ENCODE results near the gene HMGXB3.

HMGXB3 gene

DNA sequence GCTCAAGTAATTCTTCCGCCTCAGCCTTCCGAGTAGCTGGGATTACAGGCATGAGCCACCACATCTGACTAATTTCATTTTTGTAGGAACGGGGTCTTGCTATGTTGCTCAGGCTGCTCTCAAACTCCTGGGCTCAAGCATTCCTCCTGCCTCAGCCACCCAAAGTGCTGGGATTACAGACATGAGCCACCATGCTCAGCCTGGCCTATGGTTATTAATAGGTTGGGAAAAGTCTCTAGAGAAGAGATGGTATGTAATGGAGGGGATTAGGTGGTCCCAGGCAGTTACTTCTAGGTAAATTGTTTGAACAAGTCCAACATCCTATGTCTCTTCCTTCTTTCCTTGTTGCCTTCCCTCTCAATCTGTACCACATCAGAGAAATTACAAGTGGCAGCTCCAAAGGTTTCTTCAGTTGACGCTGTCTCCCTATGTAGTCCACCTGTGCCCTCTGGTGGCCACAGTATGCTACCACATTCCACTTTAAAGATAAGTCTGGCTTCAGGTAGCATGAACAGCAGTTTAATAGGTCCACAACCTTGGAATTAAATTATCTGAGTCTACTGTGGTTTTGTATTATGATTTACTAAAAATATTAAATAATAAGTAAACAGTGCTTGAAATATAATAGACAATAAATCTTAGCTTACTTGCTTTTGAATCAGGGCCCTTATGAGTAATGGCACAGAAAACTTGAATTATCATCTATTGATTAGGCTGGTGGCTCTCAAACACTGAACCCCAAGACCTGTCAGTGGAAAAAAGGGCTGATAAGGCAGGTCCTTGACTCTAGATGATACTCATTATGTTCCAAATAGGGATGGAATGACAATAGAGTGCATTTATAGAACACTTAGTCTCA lies 9.8 kb upstream of the HMGXB3 start:
- peak; percentile 64 for DNase-seq

GRCh38 chr5:149993471-149993870 lies 7.1 kb upstream of the HMGXB3 start:
- no peak for DNase-seq

DNA sequence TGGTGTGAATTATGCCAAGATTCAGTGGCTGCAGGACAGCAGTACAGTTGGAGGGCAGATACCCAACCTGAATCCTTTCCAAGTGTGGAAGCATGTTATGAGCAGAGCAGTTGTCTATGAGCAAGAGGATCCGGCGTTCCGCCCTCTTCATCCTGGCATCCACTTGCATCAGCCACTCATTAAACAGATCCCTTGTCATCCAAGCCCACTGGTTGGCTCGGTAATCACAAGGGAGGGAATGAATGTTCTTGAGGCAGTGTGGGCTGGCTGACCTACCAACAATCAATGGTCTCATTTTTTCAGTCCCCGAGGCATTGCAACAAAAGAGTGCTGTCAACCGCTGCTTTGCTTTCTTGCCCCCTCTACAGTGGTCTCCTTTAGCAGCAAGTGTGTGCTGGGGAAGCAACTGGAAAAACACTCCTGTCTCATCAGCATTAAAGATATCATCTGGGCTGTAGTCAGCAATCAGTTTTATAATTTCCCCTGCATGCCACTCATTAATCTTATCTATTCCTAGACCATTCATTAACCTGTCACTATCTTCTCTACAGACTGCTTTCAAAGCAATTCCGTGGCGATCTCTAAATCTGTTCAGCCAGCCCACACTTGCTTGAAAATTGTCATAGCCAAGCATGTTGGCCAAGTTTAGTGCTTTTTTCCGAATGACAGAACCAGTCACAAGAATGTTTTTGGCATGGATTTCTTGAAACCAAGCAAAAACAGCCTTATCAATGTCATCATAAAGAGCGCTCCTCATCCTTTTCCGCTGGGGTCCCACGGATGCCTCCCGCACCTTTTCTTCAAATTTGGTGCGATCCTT lies 4.9 kb upstream of the HMGXB3 start:
- no peak for DNase-seq

- DNase-seq: no peak
These were observed 4.2 kb upstream of the HMGXB3 start for GRCh38 chr5:149996205-149996890.

DNA sequence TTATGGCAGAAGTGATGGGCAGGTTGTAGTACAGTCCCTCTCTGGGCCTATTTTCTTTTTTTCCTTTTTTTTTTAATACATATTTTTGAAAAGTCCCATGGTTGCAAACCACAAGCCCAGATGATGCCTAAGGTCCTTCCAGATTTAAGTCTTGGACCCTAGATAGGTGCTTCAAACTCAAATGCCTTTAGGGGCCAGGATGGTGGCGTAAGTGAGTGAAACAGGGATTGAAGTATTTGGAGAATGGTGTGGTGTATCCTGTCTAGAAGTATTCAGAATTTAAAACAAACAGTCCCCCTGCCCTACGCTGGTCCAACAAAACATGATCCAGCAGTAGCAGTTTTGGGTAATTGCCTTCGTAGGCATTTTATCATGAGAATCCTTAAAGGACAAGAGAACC lies 2.3 kb upstream of the HMGXB3 start:
- no peak for DNase-seq

GRCh38 chr5:149999359-149999758 lies 1.2 kb upstream of the HMGXB3 start:
- DNase-seq: no peak

GRCh38 chr5:149999866-150000255 lies 678 bp upstream of the HMGXB3 start:
- DNase-seq: no peak

DNA sequence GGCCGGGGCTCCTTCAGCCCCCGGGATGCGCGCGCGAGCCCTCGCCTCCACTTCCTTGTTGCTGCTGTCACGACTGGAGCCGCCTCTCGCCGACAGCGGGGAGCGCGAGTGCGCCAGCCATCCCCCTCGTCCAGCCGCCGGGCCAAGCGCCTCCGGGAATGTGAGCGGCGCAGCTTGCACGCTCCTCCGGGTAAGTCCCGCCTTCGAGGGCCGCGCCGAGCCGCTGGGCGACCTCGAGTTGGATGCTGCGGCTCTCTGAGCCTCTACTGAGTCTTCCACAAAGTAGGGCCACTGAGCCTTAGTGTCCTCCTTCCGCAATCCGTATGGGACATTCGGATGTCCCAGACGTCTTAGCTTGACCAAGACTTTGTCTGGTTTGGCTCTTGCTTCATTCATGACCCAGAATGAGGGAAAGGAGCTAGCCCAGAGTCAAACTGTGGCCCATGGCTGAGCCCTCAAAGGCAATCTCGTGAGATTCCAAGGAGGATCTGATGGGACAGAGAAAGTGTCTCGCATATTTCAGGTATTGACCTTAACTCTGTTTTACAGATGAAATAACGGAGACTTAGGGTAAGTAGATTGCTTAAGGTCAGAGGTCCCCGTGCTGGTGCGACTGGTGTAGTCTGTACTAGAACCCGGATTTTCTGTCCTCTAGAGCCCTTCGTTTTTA lies 586 bp downstream of the HMGXB3 start:
- no peak for DNase-seq

DNA sequence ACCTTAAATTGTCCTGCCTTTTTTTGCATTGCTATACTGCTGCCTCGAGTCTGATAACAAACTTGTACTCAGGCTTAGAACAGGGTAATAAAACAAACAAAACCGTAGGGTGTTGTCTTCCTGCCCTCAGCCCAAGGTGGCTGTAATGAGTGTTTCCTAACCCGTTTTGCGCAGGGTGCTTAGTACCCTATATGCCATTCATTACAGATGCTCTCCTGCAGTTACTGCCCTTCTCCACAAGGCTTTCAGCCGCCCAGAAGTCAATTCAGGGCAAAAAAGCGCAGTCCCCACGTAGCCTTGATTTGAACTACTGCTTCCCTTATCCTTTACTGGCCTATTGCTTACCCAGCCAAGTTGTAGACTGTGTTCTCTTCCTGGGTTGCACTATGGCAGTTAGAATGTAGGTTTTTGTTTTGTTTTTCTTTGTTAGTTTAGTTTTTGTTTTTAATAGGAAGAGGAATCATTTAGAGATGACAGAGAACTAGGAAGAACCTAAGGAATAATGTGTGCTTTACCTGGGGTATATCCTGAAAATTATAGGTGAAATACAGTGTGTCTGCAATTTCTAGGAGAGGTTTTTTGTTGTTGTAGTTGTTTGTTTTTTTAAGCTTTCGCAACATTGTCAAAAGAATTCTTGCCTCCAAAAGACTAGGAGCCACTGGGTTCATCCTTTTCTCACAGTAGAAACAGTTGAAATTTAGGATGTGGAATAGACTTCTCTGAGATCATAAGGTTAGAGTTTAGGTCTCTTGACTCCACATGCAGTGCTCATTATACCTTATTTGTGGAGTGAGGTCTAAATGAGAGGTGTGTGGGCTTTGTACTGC lies 1.3 kb downstream of the HMGXB3 start:
- peak; percentile 69 for DNase-seq

DNA sequence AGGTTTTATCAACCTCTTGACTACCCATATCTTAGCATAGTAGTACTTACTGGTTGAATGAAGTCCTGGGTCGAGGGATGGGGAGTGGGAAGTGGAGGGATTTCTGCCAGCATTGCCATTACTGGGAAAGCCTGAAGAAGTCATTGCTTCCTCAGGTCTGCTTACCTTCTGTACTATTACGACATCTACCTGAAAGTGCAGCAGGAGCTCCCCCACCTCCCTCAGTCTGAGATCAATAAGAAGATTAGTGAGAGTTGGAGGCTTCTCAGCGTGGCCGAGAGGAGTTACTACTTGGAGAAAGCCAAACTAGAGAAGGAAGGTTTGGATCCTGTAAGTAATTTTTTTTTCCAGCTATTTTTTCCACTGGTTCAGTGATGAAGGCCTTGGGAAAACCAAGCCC lies 5.8 kb downstream of the HMGXB3 start:
- no peak for DNase-seq

- DNase-seq: no peak
These were observed 6.5 kb downstream of the HMGXB3 start for GRCh38 chr5:150007050-150007449.

- no peak for DNase-seq
These were observed 9.3 kb downstream of the HMGXB3 start for GRCh38 chr5:150009671-150010387.

DNA sequence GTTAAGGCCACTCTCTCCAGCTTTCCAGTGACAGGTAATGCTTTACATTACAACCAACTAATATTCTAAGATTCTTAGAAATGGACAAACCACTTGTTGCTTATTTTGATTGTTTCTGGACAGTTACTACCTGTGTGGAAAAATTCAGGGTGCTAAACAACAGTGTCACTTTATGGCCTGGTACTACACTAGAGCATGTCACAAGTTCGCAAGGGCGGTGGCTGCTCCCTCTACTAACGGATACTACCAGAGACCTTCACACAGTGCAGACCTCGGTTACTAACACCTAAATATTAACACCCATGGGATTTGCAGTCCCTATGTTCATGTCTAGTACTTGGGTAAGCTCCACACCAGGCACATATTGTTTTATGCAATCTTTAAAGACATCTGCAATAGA lies 13.4 kb downstream of the HMGXB3 start:
- DNase-seq: no peak

DNA sequence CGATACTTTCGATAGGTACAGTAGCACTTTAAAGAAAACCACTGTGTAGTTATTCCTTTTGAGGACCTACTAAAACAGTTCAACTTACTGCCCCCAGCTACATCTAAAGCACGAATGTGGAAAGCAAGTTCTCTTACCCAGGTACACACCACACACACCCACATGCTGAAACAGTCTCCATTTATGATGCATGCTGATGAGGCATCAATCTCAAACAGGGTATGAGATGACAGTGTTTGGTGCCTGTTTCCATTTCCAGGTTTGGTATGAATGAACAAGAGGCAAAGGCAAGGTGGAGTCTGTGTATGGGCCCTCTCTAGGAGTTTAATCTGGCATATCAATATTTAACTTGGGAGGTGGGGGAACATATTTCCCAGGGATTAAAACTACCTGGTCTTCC lies 13.9 kb downstream of the HMGXB3 start:
- DNase-seq: no peak

DNA sequence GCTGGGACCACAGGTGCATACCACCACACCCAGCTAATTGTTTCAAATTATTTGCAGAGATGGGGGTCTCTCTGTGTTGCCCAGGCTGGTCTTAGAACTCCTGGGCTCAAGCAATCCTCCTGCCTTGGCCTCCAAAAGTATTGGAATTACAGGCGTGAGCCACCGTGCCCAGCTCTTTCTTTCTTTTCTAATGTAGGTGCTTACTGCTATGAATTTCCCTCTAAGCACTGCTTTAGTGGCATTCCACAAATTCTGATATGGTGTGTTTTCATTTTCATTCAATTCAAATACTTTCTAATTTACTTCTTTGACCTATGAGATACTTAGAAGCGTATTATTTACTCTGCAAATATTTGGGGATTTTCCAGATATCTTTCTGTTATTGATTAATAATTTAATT lies 14.9 kb downstream of the HMGXB3 start:
- no peak for DNase-seq

- DNase-seq: no peak
These were observed 16.0 kb downstream of the HMGXB3 start for GRCh38 chr5:150016537-150016936.

DNA sequence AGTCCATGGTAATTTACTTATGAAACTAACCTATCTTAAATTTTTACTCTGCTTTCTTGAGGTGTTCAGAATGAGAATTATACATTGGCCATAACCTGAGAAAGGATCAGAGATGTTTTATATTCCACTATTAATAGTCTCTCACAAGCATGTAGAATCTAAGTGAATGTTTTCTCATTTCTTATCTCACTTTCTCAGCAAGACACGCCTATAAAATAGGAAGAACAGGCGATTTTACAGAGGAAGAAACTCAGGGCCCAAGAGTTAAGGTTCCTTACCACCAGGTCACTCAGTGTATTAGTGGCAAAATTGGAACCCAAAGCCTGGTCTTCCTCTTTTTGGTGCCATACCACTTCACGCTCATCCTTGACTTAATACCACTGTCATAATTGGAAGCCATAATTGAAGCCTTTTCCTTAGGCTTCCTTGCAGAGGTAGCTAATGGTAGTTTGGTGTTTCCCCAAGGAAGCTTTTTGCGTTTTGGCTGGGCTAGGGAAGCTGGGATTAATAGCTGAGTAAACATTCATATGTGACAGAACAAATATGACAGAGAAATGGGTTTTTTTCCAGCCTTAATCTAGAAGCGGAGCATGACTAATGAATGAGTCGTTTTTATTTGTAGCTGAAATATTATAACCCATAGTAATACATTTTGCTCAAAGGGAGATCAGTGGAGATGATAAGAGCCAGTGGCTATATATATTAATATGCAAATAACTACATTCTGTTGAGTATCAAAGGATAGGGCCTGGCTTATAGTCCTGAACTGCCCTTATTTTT lies 16.9 kb downstream of the HMGXB3 start:
- peak; percentile 47 for DNase-seq

DNA sequence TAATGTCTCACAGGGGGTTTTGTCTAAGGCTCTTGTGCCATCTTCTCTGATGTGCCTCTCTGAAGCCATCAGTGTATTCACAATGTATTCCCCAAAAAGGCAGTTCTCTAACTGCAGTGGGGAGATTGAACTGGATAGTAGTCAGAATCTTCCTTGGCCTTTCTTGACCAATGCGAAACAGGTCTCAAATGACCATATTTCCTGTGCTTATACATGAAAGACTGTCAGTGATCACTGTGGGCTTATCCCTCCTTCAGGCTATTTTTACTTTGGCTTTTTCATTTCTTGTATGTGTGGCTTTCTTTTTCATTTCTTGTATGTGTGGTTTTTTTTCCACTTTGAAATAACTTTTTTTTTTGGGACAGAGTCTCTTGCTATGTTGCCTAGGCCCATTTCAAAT lies 19.7 kb downstream of the HMGXB3 start:
- no peak for DNase-seq

DNA sequence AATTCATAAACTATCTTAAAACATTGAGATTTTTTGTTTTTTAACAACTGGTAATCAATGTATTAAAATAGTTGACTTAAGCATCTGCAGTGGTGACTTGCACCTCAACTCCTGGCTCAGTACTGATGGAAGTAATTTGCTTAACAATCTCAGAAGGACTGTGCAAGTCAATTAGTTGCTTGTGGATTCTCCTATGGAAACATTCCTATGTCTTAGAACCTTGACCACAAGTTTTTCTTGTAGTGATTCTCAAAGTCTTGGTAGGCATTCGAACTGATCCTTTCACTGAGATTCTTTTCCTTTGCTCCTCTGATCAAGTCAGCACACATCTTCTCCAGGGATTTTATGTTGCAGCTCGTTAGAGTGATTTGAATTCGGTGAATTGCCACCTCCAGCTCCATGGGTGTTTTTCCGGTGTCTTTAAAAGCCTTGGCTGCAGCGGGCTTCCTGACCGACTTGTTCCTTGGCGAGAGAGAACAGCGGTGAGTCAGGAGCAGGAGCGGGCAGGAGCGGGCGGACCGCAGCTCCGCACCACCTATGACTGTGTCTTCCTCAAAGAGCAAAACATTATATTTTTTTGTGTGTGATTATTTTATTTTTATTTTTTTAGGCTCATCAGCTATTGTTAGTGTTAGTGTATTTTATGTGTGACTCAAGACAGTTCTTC lies 21.1 kb downstream of the HMGXB3 start:
- DNase-seq: peak; percentile 26

- peak; percentile 85 for DNase-seq
These were observed 21.6 kb downstream of the HMGXB3 start for GRCh38 chr5:150022158-150022531.

All from fibroblast of skin of right quadriceps (primary cell).